Activated CD4-positive, alpha-beta T cell treated with anti-CD3 and anti-CD28 coated beads, Interleukin-2, amount 10 ng/mL, durations not matched to agents 7 days and 5 days (primary cell): ENCODE results near the gene AP1G1. TPM values are rescaled to one million over a fixed set of nuclear protein-coding genes. Genes with fewer than 3 reads are reported as not detected.
"Not testable (repeated sequence)": the region's sequence is repeated elsewhere in the genome, so short reads cannot be mapped to it uniquely, and the experiment has no call there.

Experiments
- CTCF ChIA-PET: fragments of 350-600 bp; sonication (Branson Sonifier 250); formaldehyde crosslinking; loops from one replicate; lab custom pipeline; 2021; ENCODE audit warnings: antibody characterized with exemption; lab: Charles Lee
- POLR2A ChIA-PET: fragments of 350-600 bp; sonication (Branson Sonifier 250); formaldehyde crosslinking; loops from one replicate; lab custom pipeline; 2021; ENCODE audit warnings: antibody characterized with exemption; lab: Charles Lee
- DNase-seq: peaks from one replicate; pipeline ENCODE4 v3.0.0-alpha.2; 2020
- H3K27ac Mint-ChIP-seq: one replicate; pipeline ENCODE4 v1.8.0; 2021; ENCODE audit warnings: mild to moderate bottlenecking, moderate library complexity, mixed read lengths
- H3K27me3 Mint-ChIP-seq: one replicate; pipeline ENCODE4 v1.8.0; 2021; ENCODE audit warnings: mixed read lengths
- H3K36me3 Mint-ChIP-seq: one replicate; pipeline ENCODE4 v1.8.0; 2021; ENCODE audit warnings: low read depth, mixed read lengths
- H3K4me1 Mint-ChIP-seq: one replicate; pipeline ENCODE4 v1.8.0; 2021; ENCODE audit warnings: mixed read lengths
- H3K4me3 Mint-ChIP-seq: one replicate; pipeline ENCODE4 v1.8.0; 2021; ENCODE audit warnings: mild to moderate bottlenecking, moderate library complexity, mixed read lengths
- H3K9me3 Mint-ChIP-seq: one replicate; pipeline ENCODE4 v1.8.0; 2021; ENCODE audit warnings: mixed read lengths
- total RNA-seq, 2 experiments: library from RNA; stranded (reverse); gene quantifications; one replicate each; pipeline ENCODE4 v1.2.3, GENCODE V29; 2021

AP1G1 gene
- total RNA-seq, 2 experiments from 2014 or later = 76.4 to 83.4 TPM

DNA sequence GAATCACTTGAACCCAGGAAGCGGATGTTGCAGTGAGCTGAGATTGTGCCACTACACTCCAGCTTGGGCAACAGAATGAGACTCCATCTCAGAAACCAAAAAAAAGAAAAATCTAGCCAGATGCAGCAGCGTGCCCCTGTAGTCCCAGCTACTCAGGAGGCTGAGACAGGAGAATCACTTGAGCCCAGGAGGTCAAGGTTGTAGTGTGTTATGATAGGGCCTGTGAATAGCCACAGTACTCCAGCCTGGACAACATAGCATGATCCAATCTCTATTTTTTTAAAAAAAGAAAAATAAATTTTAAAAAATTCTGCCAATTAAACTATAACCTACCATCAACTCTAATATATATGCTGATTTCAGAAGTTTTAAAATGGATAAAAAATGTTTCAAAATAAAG, 99.9 kb downstream of the AP1G1 start:
- Mint-ChIP-seq H3K36me3 (no peaks in the 10 kb centered on the region), H3K27me3 (no peaks in the 10 kb centered on the region), H3K9me3 (no peaks in the 10 kb centered on the region), H3K4me1 (peaks cover 2% of the 10 kb centered on the region), H3K27ac (no peak overlapping the region), H3K4me3 (no peak overlapping the region)
- DNase-seq = no peak
- CTCF ChIA-PET = no interaction called here
- POLR2A ChIA-PET = no interaction called here

GRCh38 chr16:71707199-71707598, 101.4 kb downstream of the AP1G1 start:
- H3K4me1 Mint-ChIP-seq = peaks cover 2% of the 10 kb centered on the region
- H3K9me3 Mint-ChIP-seq = no peaks in the 10 kb centered on the region
- H3K27me3 Mint-ChIP-seq = no peaks in the 10 kb centered on the region
- H3K4me3 Mint-ChIP-seq = no peak overlapping the region
- H3K36me3 Mint-ChIP-seq = no peaks in the 10 kb centered on the region
- POLR2A ChIA-PET = no interaction called here
- H3K27ac Mint-ChIP-seq = no peak overlapping the region
- no peak for DNase-seq
- CTCF ChIA-PET = interaction anchor here (1.1 kb wide), 2 partner anchors 12 to 18 kb away, joined by 3 read pairs; no protein-coding TSS in a partner anchor

DNA sequence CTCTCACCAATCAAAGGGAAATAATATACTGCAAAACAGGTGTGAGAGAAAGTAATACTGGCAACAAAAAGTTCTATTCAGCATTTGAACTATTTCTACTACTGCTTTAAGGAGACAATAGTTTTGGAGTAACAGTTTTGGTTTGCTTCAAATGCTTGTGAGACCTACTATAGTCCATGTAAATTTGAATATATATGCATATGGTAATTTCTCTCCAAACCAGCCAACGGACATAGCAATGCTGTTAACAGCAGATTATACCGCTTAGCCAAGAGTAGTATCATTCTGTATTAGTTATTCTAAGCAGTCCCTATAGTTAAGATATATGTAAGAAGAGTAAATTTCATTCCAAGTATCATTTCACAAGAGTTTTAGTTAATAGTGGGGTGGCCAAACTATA, 102.6 kb downstream of the AP1G1 start:
- Mint-ChIP-seq H3K9me3 (no peaks in the 10 kb centered on the region), H3K27me3 (no peaks in the 10 kb centered on the region), H3K36me3 (no peaks in the 10 kb centered on the region), H3K4me1 (no peaks in the 10 kb centered on the region), H3K4me3 (no peak overlapping the region), H3K27ac (no peak overlapping the region)
- no peak for DNase-seq
- POLR2A ChIA-PET = no interaction called here
- CTCF ChIA-PET = no interaction called here

DNA sequence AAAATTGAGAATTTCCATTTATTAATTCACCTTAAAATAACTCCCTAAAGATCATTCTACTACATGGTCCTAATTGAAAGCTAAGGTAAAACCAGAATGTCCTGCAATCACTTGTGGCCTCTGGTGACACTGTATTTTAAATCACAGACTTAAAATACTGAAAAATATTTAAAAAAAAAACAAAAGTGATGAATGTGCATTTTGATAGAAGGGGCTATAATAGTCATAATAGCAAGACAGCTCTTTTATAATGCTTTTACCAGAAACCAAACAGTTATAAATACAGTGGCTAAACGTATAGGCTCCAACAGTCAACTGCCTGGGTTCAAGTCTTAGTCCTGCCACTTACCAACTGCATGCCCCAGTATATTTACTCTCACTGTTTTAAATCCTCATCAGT, 105.3 kb downstream of the AP1G1 start:
- Mint-ChIP-seq H3K4me3 (no peak overlapping the region), H3K4me1 (no peaks in the 10 kb centered on the region), H3K27me3 (no peaks in the 10 kb centered on the region), H3K27ac (no peak overlapping the region), H3K9me3 (no peaks in the 10 kb centered on the region), H3K36me3 (peaks cover 2% of the 10 kb centered on the region)
- POLR2A ChIA-PET = no interaction called here
- DNase-seq = no peak
- CTCF ChIA-PET = interaction anchor here (1.0 kb wide), 1 partner anchor 28 kb away, joined by 3 read pairs; no protein-coding TSS in a partner anchor

DNA sequence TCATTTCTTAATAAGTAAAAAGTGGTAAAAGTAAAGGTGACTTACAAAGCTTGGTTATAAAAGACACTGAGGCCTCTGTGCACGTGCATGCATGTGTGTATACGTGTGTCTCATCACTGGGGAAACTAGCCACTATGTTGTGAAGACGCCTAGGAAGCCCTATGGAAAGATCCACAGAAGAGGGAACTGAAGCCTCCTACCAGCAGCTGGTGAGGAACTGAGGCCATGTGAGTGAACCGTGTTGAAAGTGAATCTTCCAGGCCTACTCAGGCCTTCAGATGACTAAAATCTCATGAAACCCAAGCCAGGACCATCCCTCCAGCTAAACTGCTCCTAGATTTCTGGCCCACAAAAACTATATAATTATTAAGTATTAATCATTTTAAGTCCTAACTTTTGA, 107.8 kb downstream of the AP1G1 start:
- no peaks in the 10 kb centered on the region for H3K9me3 Mint-ChIP-seq
- no peaks in the 10 kb centered on the region for H3K27me3 Mint-ChIP-seq
- CTCF ChIA-PET = no interaction called here
- H3K4me1 Mint-ChIP-seq = peaks cover 5% of the 10 kb centered on the region
- DNase-seq = no peak
- POLR2A ChIA-PET = no interaction called here
- no peak overlapping the region for H3K4me3 Mint-ChIP-seq
- peaks cover 2% of the 10 kb centered on the region for H3K36me3 Mint-ChIP-seq
- no peak overlapping the region for H3K27ac Mint-ChIP-seq

DNA sequence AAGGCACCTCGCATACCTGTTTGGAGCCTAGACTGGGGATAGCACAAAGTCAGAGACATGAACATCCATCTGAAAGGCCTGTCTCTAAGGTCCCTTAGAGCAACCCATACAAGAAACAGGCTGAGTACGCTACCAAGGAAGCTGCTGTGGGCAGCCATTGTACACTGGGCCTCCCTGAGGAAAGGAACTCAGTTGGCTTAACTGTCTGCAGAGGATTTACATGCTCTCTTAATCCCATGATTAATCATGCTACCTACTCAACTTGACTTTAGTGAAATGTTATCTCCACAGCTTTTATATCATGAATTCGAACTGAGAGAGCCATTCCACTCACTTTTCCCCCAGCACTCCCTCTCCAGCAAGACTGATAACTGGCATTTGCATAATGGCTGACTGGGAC, 110.1 kb downstream of the AP1G1 start:
- ChIA-PET POLR2A (no interaction called here), CTCF (no interaction called here)
- Mint-ChIP-seq H3K4me1 (peaks cover 5% of the 10 kb centered on the region), H3K9me3 (no peaks in the 10 kb centered on the region), H3K27me3 (no peaks in the 10 kb centered on the region), H3K27ac (no peak overlapping the region), H3K36me3 (peaks cover 2% of the 10 kb centered on the region), H3K4me3 (no peak overlapping the region)
- DNase-seq = no peak

DNA sequence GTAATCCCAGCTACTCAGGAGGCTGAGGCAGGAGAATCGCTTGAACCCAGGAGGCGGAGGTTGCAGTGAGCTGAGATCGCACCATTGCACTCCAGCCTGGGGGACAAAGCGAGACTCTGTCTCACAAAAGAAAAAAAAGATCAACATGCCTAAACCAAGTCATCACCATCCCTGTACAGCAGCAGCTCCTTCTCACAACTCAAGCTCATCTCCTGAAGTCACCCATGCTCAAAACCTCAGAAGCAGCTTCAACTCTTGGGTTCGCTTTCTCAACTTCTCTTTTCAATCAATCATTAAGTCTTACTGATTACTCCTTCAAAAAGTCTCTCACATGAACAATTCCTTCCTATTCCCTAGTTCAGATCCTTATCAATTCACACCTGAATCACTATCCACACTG, 115.5 kb downstream of the AP1G1 start:
- H3K9me3 Mint-ChIP-seq = no peaks in the 10 kb centered on the region
- H3K27ac Mint-ChIP-seq = no peak overlapping the region
- H3K36me3 Mint-ChIP-seq = no peaks in the 10 kb centered on the region
- DNase-seq = no peak
- no peak overlapping the region for H3K4me3 Mint-ChIP-seq
- ChIA-PET CTCF (no interaction called here), POLR2A (no interaction called here)
- no peaks in the 10 kb centered on the region for H3K27me3 Mint-ChIP-seq
- H3K4me1 Mint-ChIP-seq = peaks cover 5% of the 10 kb centered on the region

DNA sequence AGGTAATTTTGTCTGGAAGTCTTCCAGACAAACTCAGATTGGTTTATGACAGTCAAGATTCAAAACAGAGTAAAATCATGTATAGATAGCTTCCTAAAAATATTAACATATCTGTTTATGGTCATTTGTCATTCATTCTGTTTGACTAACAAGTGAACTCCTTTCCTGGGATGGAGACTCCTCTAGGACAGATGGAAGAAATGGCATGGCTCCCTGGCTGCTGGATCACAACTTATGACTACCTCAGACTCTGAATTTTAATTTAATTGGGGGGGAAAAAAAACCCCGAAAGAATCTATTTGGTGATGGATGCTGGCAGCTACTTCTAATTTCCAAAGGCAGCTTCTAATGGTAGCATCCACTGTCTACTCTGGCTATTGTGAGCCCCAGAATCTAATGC, 118.7 kb downstream of the AP1G1 start:
- POLR2A ChIA-PET = no interaction called here
- no peaks in the 10 kb centered on the region for H3K36me3 Mint-ChIP-seq
- CTCF ChIA-PET = interaction anchor here (0.6 to 1.7 kb wide), 5 partner anchors 13 to 957 kb away, joined by 3 to 7 read pairs (median 4); no protein-coding TSS in a partner anchor
- DNase-seq = no peak
- H3K4me1 Mint-ChIP-seq = no peaks in the 10 kb centered on the region
- H3K27ac Mint-ChIP-seq = no peak overlapping the region
- H3K27me3 Mint-ChIP-seq = no peaks in the 10 kb centered on the region
- no peaks in the 10 kb centered on the region for H3K9me3 Mint-ChIP-seq
- no peak overlapping the region for H3K4me3 Mint-ChIP-seq

DNA sequence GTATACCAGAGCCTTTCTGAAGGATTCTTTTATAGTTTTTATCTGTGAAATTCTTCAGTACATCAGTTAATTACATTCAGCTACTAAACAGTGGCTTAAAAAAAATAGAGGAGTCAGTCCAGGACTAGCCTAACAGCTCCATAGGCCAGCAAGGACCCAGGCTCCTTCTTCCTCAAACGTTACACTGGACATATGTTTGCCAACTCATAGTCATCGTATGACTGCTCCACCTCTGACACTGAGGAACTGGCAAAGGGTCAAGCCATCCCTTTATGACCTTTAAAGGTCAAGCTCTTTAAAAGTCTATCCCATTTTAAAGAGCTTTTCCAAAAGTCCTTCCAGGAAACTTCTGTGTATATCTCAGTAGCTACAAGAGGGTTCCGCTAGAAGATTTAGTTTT, 120.8 kb downstream of the AP1G1 start:
- CTCF ChIA-PET = interaction anchor here (1.2 kb wide), 1 partner anchor 18 kb away, joined by 3 read pairs; no protein-coding TSS in a partner anchor
- no peaks in the 10 kb centered on the region for H3K9me3 Mint-ChIP-seq
- H3K27me3 Mint-ChIP-seq = no peaks in the 10 kb centered on the region
- H3K36me3 Mint-ChIP-seq = peaks cover 7% of the 10 kb centered on the region
- no peaks in the 10 kb centered on the region for H3K4me1 Mint-ChIP-seq
- no peak for DNase-seq
- H3K4me3 Mint-ChIP-seq = no peak overlapping the region
- no peak overlapping the region for H3K27ac Mint-ChIP-seq
- POLR2A ChIA-PET = no interaction called here

GRCh38 chr16:71684280-71684679, 124.4 kb downstream of the AP1G1 start:
- H3K27me3 Mint-ChIP-seq, H3K9me3 Mint-ChIP-seq, DNase-seq, H3K4me3 Mint-ChIP-seq, CTCF ChIA-PET, H3K36me3 Mint-ChIP-seq, POLR2A ChIA-PET, H3K27ac Mint-ChIP-seq, H3K4me1 Mint-ChIP-seq: not testable (repeated sequence)

DNA sequence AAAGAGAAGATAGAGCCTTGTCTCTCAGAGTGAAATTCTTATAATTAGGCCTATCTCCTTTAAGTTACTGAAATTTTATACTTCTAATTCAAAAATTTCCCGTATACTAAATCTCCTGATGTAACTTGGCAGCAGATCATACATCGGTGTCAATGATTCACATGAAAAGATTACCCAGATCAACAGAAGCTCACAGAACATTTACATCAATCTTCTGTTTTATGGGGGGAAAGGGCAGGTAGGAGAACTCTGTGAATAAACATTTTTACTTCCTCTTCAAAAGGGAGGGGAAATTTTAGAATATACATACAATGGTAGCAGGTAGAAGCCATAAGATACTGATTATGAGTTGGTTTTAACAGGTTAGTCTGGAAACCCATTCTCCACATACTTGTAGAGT, 127.3 kb downstream of the AP1G1 start:
- Mint-ChIP-seq H3K27ac (no peak overlapping the region), H3K4me3 (no peak overlapping the region), H3K27me3 (no peaks in the 10 kb centered on the region), H3K9me3 (no peaks in the 10 kb centered on the region), H3K36me3 (peaks cover 14% of the 10 kb centered on the region), H3K4me1 (peaks cover 5% of the 10 kb centered on the region)
- CTCF ChIA-PET = no interaction called here
- POLR2A ChIA-PET = interaction anchor here (0.5 kb wide), 1 partner anchor 25 kb away, joined by 3 read pairs; no protein-coding TSS in a partner anchor
- no peak for DNase-seq

Other genes starting within 250 kb of the AP1G1 start
- gene TAT, start 231.7 kb downstream of the AP1G1 start, total RNA-seq = not detected
- not detected for gene MARVELD3, start 182.7 kb downstream of the AP1G1 start, total RNA-seq
- gene PHLPP2, start 84.1 kb downstream of the AP1G1 start, total RNA-seq = 1 to 10 TPM; 4.1 to 5.5 TPM
- gene ATXN1L, start 37.1 kb upstream of the AP1G1 start, total RNA-seq = 10 to 100 TPM; 23.2 to 23.6 TPM
- 1 to 10 TPM; 7.1 to 7.7 TPM for gene ZNF821, start 75.3 kb upstream of the AP1G1 start, total RNA-seq
- 100 to 1,000 TPM; 180 to 191 TPM for gene IST1, start 86.7 kb upstream of the AP1G1 start, total RNA-seq
- gene PKD1L3, start 191.6 kb upstream of the AP1G1 start, total RNA-seq = under 1 TPM; 0.12 to 0.17 TPM
- gene DHODH, start 199.9 kb upstream of the AP1G1 start, total RNA-seq = 10 to 100 TPM; 10.9 to 11.8 TPM
- gene HP, start 245.7 kb upstream of the AP1G1 start, total RNA-seq = not detected